Loucy (cell line): Measurements from ENCODE around the gene VPS16.

ENCODE experiments used
- H2AFZ ChIP-seq: fragments of 200-600 bp; sonication (generic); 2 replicates; pipeline ENCODE4 v1.6.0; 2016; ENCODE audit warnings: antibody characterized with exemption, mild to moderate bottlenecking, low read length, moderate library complexity
- H3F3A ChIP-seq: fragments of 200-600 bp; 2 replicates; pipeline ENCODE4 v1.6.0; 2016; ENCODE audit warnings: antibody characterized with exemption, low read depth, mild to moderate bottlenecking
- H3K27me3 ChIP-seq: fragments of 200-600 bp; sonication (generic); 2 replicates; pipeline ENCODE4 v1.6.1; 2014; ENCODE audit warnings: low read length, mild to moderate bottlenecking; ENCODE audit not compliant: insufficient read depth, poor library complexity, severe bottlenecking
- H3K36me3 ChIP-seq: fragments of 200-600 bp; sonication (generic); 2 replicates; pipeline ENCODE4 v1.6.1; 2016; ENCODE audit warnings: low read length; ENCODE audit not compliant: insufficient read depth
- H3K4me1 ChIP-seq: fragments of 200-600 bp; sonication (generic); 2 replicates; pipeline ENCODE4 v1.5.1; 2014; ENCODE audit warnings: low read length, mild to moderate bottlenecking; ENCODE audit not compliant: insufficient read depth, poor library complexity, severe bottlenecking
- H3K4me2 ChIP-seq: fragments of 200-600 bp; sonication (generic); 2 replicates; pipeline ENCODE4 v1.6.0; 2014; ENCODE audit warnings: antibody characterized with exemption, low read length, low read depth, mild to moderate bottlenecking; ENCODE audit not compliant: poor library complexity, severe bottlenecking
- H3K4me3 ChIP-seq: fragments of 200-600 bp; sonication (generic); 2 replicates; pipeline ENCODE4 v1.5.1; 2014; ENCODE audit warnings: low read length, mild to moderate bottlenecking, mixed read lengths; ENCODE audit not compliant: poor library complexity, severe bottlenecking
- H3K79me2 ChIP-seq: fragments of 200-600 bp; sonication (generic); 2 replicates; pipeline ENCODE4 v1.6.1; 2014; ENCODE audit warnings: low read length; ENCODE audit not compliant: insufficient read depth
- H3K9ac ChIP-seq: fragments of 200-600 bp; sonication (generic); 2 replicates; pipeline ENCODE4 v1.6.0; 2014; ENCODE audit warnings: mild to moderate bottlenecking, low read depth, low read length, moderate library complexity; ENCODE audit not compliant: poor library complexity, severe bottlenecking
- H3K9me2 ChIP-seq: fragments of 200-600 bp; sonication (generic); replicated peaks from 2 replicates; pipeline ENCODE4 v1.6.1; 2016; ENCODE audit warnings: low read depth, low read length, mixed read lengths
- H3K9me3 ChIP-seq: fragments of 200-600 bp; sonication (generic); 2 replicates; pipeline ENCODE4 v1.6.1; 2014; ENCODE audit warnings: mild to moderate bottlenecking, antibody characterized with exemption, low read length, low read depth; ENCODE audit not compliant: insufficient read depth
- H4K20me1 ChIP-seq: fragments of 200-600 bp; sonication (generic); 2 replicates; pipeline ENCODE4 v1.6.0; 2014; ENCODE audit warnings: antibody characterized with exemption, low read length, mild to moderate bottlenecking; ENCODE audit not compliant: insufficient read depth, poor library complexity, severe bottlenecking
- CTCF ChIP-seq: fragments of 200-600 bp; sonication (generic); conservative IDR thresholded peaks from 2 replicates; pipeline ENCODE4 v1.5.1; 2014; ENCODE audit warnings: mild to moderate bottlenecking, antibody characterized with exemption, low read length
- EZH2phosphoT487 ChIP-seq: fragments of 200-600 bp; IDR thresholded peaks from 2 replicates; pipeline ENCODE4 v1.6.1; 2018; ENCODE audit warnings: antibody characterized with exemption, mild to moderate bottlenecking, moderate library complexity, borderline replicate concordance

Gene VPS16

GRCh38 chr20:2887715-2888114 lies 47.2 kb downstream of the VPS16 start:
- no peak for TF ChIP-seq CTCF
- TF ChIP-seq EZH2phosphoT487 = no peak
- Histone ChIP-seq H3K9me3 (no peaks in the 10 kb centered on the region), H2AFZ (no peak overlapping the region), H4K20me1 (peaks cover 50% of the 10 kb centered on the region), H3K4me1 (peaks cover 26% of the 10 kb centered on the region), H3K9ac (no peak overlapping the region), H3K27me3 (no peaks in the 10 kb centered on the region), H3K79me2 (peaks cover 93% of the 10 kb centered on the region), H3K36me3 (no peaks in the 10 kb centered on the region), H3F3A (no peaks in the 10 kb centered on the region), H3K9me2 (no peaks in the 10 kb centered on the region), H3K4me2 (no peak overlapping the region), H3K4me3 (no peak overlapping the region)

- H4K20me1 ChIP-seq = peaks cover 54% of the 10 kb centered on the region
- no peak overlapping the region for H3K9ac ChIP-seq
- H3K79me2 ChIP-seq = peaks cover 95% of the 10 kb centered on the region
- no peak overlapping the region for H3K4me3 ChIP-seq
- H3K9me3 ChIP-seq = no peaks in the 10 kb centered on the region
- no peaks in the 10 kb centered on the region for H3K36me3 ChIP-seq
- no peak overlapping the region for H2AFZ ChIP-seq
- H3K4me2 ChIP-seq = peak overlapping the region; percentile 10
- no peak for TF ChIP-seq CTCF
- TF ChIP-seq EZH2phosphoT487 = no peak
- no peaks in the 10 kb centered on the region for H3K27me3 ChIP-seq
- H3F3A ChIP-seq = no peaks in the 10 kb centered on the region
- peaks cover 26% of the 10 kb centered on the region for H3K4me1 ChIP-seq
- H3K9me2 ChIP-seq = no peaks in the 10 kb centered on the region
Measured at GRCh38 chr20:2888224-2888955, 47.8 kb downstream of the VPS16 start.

GRCh38 chr20:2889209-2889608 lies 48.7 kb downstream of the VPS16 start:
- Histone ChIP-seq H3K4me1 (peaks cover 21% of the 10 kb centered on the region), H3K4me2 (peak overlapping the region; percentile 10), H3K4me3 (no peak overlapping the region), H3K9ac (no peak overlapping the region), H3K36me3 (no peaks in the 10 kb centered on the region), H3F3A (no peaks in the 10 kb centered on the region), H2AFZ (no peak overlapping the region), H4K20me1 (peaks cover 51% of the 10 kb centered on the region), H3K27me3 (no peaks in the 10 kb centered on the region), H3K79me2 (peaks cover 96% of the 10 kb centered on the region), H3K9me3 (no peaks in the 10 kb centered on the region), H3K9me2 (no peaks in the 10 kb centered on the region)
- TF ChIP-seq CTCF (no peak), EZH2phosphoT487 (no peak)
